Inflammatory macrophage treated with lipopolysaccharide for 1 hour (primary cell): Measurements from ENCODE around the gene NPC1.

Source experiments
- DNase-seq, 2 donors: peaks; one replicate each; pipeline ENCODE4 v3.0.0-alpha.2; 2020 to 2022

NPC1 gene

GRCh38 chr18:23545247-23545789, 41.0 kb downstream of the NPC1 start:
- no peak for DNase-seq

GRCh38 chr18:23542461-23542860, 43.8 kb downstream of the NPC1 start:
- peak in 1 of 2 donors; percentile 37 for DNase-seq

GRCh38 chr18:23541349-23542093, 44.8 kb downstream of the NPC1 start:
- DNase-seq = no peak

- peak; percentile 76 to 77 for DNase-seq
Observed at GRCh38 chr18:23540867-23541266, 45.4 kb downstream of the NPC1 start.

- DNase-seq = peak; percentile 35 to 73
Observed at GRCh38 chr18:23539911-23540525, 46.3 kb downstream of the NPC1 start.

- DNase-seq = peak; percentile 20 to 21
Observed at GRCh38 chr18:23539296-23539695, 47.0 kb downstream of the NPC1 start.

- no peak for DNase-seq
Observed at GRCh38 chr18:23538870-23539269, 47.4 kb downstream of the NPC1 start.

GRCh38 chr18:23538001-23538400, 48.3 kb downstream of the NPC1 start:
- no peak for DNase-seq

- DNase-seq = no peak
Observed at GRCh38 chr18:23537274-23537673, 49.0 kb downstream of the NPC1 start.

GRCh38 chr18:23536204-23536603, 50.1 kb downstream of the NPC1 start:
- no peak for DNase-seq

- DNase-seq = no peak
Observed at GRCh38 chr18:23534276-23534675, 52.0 kb downstream of the NPC1 start.

- no peak for DNase-seq
Observed at GRCh38 chr18:23532848-23533247, 53.5 kb downstream of the NPC1 start.

GRCh38 chr18:23531912-23532311, 54.4 kb downstream of the NPC1 start:
- no peak for DNase-seq

GRCh38 chr18:23530195-23530594, 56.1 kb downstream of the NPC1 start:
- peak; percentile 75 to 86 for DNase-seq

- peak; percentile 40 to 75 for DNase-seq
Observed at GRCh38 chr18:23529604-23530003, 56.7 kb downstream of the NPC1 start.

- DNase-seq = peak; percentile 94 to 99
Observed at GRCh38 chr18:23528580-23529472, 57.5 kb downstream of the NPC1 start.

- DNase-seq = no peak
Observed at GRCh38 chr18:23526501-23527063, 59.7 kb downstream of the NPC1 start.

GRCh38 chr18:23524213-23524707, 62.0 kb downstream of the NPC1 start:
- no peak for DNase-seq

- peak; percentile 75 to 83 for DNase-seq
Observed at GRCh38 chr18:23523429-23524212, 62.7 kb downstream of the NPC1 start.

GRCh38 chr18:23521907-23522306, 64.4 kb downstream of the NPC1 start:
- no peak for DNase-seq

GRCh38 chr18:23521271-23521670, 65.0 kb downstream of the NPC1 start:
- no peak for DNase-seq

- peak; percentile 34 to 47 for DNase-seq
Observed at GRCh38 chr18:23519734-23520133, 66.6 kb downstream of the NPC1 start.
